ENCODE data around the gene TTLL5.

DNA sequence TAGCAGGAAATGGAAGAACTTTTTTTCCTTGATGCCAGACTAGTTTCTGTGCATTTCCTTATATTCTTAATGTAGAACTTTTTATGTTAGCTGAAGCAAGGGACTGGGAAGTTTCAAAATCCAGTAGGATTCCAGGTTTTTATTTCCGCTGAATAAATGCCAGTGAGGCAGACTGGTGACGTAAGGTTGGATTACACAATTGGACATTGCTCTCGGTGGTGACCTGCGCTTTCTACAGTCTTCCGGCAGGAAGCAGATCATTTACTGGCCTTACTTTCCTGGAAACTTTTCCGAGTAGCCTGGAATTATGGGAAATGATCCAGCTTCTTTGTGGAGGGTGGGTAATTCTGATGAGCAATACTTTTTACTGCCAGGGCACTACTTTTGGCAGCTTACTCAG lies 328.1 kb downstream of the TTLL5 start:
- TF ChIP-seq, protein P1, sequence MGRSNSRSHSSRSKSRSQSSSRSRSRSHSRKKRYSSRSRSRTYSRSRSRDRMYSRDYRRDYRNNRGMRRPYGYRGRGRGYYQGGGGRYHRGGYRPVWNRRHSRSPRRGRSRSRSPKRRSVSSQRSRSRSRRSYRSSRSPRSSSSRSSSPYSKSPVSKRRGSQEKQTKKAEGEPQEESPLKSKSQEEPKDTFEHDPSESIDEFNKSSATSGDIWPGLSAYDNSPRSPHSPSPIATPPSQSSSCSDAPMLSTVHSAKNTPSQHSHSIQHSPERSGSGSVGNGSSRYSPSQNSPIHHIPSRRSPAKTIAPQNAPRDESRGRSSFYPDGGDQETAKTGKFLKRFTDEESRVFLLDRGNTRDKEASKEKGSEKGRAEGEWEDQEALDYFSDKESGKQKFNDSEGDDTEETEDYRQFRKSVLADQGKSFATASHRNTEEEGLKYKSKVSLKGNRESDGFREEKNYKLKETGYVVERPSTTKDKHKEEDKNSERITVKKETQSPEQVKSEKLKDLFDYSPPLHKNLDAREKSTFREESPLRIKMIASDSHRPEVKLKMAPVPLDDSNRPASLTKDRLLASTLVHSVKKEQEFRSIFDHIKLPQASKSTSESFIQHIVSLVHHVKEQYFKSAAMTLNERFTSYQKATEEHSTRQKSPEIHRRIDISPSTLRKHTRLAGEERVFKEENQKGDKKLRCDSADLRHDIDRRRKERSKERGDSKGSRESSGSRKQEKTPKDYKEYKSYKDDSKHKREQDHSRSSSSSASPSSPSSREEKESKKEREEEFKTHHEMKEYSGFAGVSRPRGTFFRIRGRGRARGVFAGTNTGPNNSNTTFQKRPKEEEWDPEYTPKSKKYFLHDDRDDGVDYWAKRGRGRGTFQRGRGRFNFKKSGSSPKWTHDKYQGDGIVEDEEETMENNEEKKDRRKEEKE (IDR thresholded peaks at IDR 0.05) = no peak
- TF ChIP-seq POLR2AphosphoS2 (IDR thresholded peaks at IDR 0.05; ENCODE audit: low read depth, low read length) (no peak), EGR1 (IDR thresholded peaks at IDR 0.05; ENCODE audit: borderline replicate concordance in 1 of 2, low read depth in 2 of 2, low read length in 2 of 2) (no peak), NFYB (IDR thresholded peaks at IDR 0.05; ENCODE audit: insufficient read depth, low read depth, low read length) (no peak), EZH2 (IDR thresholded peaks at IDR 0.05; ENCODE audit: borderline replicate concordance, control insufficient read depth, low read depth, low read length) (no peak), RFX5 (IDR thresholded peaks at IDR 0.05; ENCODE audit: low read depth, low read length) (no peak)
- TF ChIP-seq, protein P2, sequence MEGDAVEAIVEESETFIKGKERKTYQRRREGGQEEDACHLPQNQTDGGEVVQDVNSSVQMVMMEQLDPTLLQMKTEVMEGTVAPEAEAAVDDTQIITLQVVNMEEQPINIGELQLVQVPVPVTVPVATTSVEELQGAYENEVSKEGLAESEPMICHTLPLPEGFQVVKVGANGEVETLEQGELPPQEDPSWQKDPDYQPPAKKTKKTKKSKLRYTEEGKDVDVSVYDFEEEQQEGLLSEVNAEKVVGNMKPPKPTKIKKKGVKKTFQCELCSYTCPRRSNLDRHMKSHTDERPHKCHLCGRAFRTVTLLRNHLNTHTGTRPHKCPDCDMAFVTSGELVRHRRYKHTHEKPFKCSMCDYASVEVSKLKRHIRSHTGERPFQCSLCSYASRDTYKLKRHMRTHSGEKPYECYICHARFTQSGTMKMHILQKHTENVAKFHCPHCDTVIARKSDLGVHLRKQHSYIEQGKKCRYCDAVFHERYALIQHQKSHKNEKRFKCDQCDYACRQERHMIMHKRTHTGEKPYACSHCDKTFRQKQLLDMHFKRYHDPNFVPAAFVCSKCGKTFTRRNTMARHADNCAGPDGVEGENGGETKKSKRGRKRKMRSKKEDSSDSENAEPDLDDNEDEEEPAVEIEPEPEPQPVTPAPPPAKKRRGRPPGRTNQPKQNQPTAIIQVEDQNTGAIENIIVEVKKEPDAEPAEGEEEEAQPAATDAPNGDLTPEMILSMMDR (IDR thresholded peaks at IDR 0.05 in 2 of 3, conservative IDR thresholded peaks at IDR 0.05 in 1 of 3; ENCODE audit: control insufficient read depth in 2 of 3, extremely low read depth in 1 of 3, insufficient read depth in 1 of 3, low read depth in 3 of 3, low read length in 3 of 3) = no peak
